Kidney (tissue), 14 donors: Measurements from ENCODE around the gene MPP7. TPM values are rescaled to one million over a fixed set of nuclear protein-coding genes. Genes with fewer than 3 reads are reported as not detected.

Experiments used
- DNase-seq, 5 donors: peaks; one replicate each; pipeline ENCODE4 v3.0.0-alpha.2; 2013 to 2020
- FAIRE-seq: peaks from 2 replicates; lab custom pipeline; 2012; peaks lifted over from hg19 to GRCh38; lab: Jason Lieb, UNC
- H3K27ac ChIP-seq, 2 donors: one replicate each; pipeline ENCODE4 v1.7.0; 2013; ENCODE audit warnings: low read depth in 2 of 2, low read length in 2 of 2, inconsistent platforms in 1 of 2
- H3K27me3 ChIP-seq: one replicate; pipeline ENCODE4 v1.7.1; 2013; ENCODE audit warnings: low read length, inconsistent platforms; ENCODE audit not compliant: control insufficient read depth, insufficient read depth
- H3K36me3 ChIP-seq, 3 donors: one replicate each; pipeline versions ENCODE4 v1.7.0 to v1.7.1; 2013; ENCODE audit warnings: low read length in 3 of 3, control low read depth in 1 of 3, inconsistent platforms in 1 of 3; ENCODE audit not compliant: insufficient read depth in 3 of 3, control insufficient read depth in 2 of 3
- H3K4me1 ChIP-seq, 3 donors: one replicate each; pipeline versions ENCODE4 v1.7.0 to v1.7.1; 2013; ENCODE audit warnings: low read length in 3 of 3, inconsistent platforms in 1 of 3, low read depth in 1 of 3; ENCODE audit not compliant: control insufficient read depth in 2 of 3, insufficient read depth in 2 of 3
- H3K4me3 ChIP-seq, 3 donors: one replicate each; pipeline versions ENCODE4 v1.7.0 to v1.8.1; 2013; ENCODE audit warnings: low read length in 3 of 3, control low read depth in 1 of 3, inconsistent platforms in 1 of 3
- H3K9ac ChIP-seq, 3 donors: one replicate each; pipeline versions ENCODE4 v1.7.0 to v1.7.1; 2013; ENCODE audit warnings: low read length in 3 of 3, control low read depth in 1 of 3, inconsistent platforms in 1 of 3
- H3K9me3 ChIP-seq, 3 donors: one replicate each; pipeline versions ENCODE4 v1.7.0 to v1.7.1; 2013; ENCODE audit warnings: low read length in 3 of 3, control low read depth in 1 of 3, inconsistent platforms in 1 of 3; ENCODE audit not compliant: control insufficient read depth in 2 of 3, insufficient read depth in 1 of 3
- CTCF ChIP-seq: IDR thresholded peaks from 3 replicates; pipeline ENCODE4 v1.5.1; 2012; ENCODE audit warnings: mild to moderate bottlenecking, moderate library complexity, borderline replicate concordance; ENCODE audit not compliant: insufficient read depth; ENCODE audit errors: extremely low read depth
- intact Hi-C: fragments of 100-400 bp; cut with DNase I; formaldehyde crosslinking; loops from one replicate; pipeline ENCODE4 v1.11.1; 2022
- microRNA-seq: library from miRNA; unstranded; fragments of <30 nt; microRNA quantifications from one replicate; pipeline ENCODE4 v1.2.0, GENCODE V29; 2020
- polyA plus RNA-seq: library from polyadenylated mRNA; stranded (reverse); fragments of 350-450 nt; fragmentation: Illumina TruSeq; extraction: RNeasy Lipid Tissue Mini Kit (QIAGEN cat#74804); gene quantifications from one replicate; pipeline ENCODE4 v1.2.3, GENCODE V29; 2014; ENCODE audit warnings: low read depth, low replicate concordance; ENCODE audit not compliant: insufficient read depth
- total RNA-seq: library from RNA; stranded (reverse); fragmentation: NEBNext Ultra II Directional; extraction: Animal tissue kit (Norgen Biotek cat#: 25700); gene quantifications from one replicate; pipeline ENCODE4 v1.2.1, GENCODE V29; 2021
- donor health status: control.
- donor health status: control.
- donor health status: control.
- donor health status: control.
- donor health status: control.
- donor health status: DM: yes; HTN: yes; CAD: no.
- donor health status: Normal renal cell carcinoma (clear cell type).

The MPP7 gene
- total and polyA plus RNA-seq, 2 donors from 2014 or later, result 6.8 to 11.6 TPM

GRCh38 chr10:28256776-28257175, 46.1 kb downstream of the MPP7 start:
- DNase-seq (no peak), FAIRE-seq (no peak)
- no peaks in the 10 kb centered on the region for H3K27me3 ChIP-seq
- H3K4me1 ChIP-seq, result no peaks in the 10 kb centered on the region
- no peak overlapping the region for H3K9ac ChIP-seq
- no peaks in the 10 kb centered on the region for H3K36me3 ChIP-seq
- intact Hi-C loops, result no loop called here
- no peak overlapping the region for H3K27ac ChIP-seq
- TF ChIP-seq CTCF, result no peak
- H3K4me3 ChIP-seq, result no peak overlapping the region
- H3K9me3 ChIP-seq, result no peaks in the 10 kb centered on the region

GRCh38 chr10:28254290-28254985, 48.4 kb downstream of the MPP7 start:
- Histone ChIP-seq H3K9ac (no peak overlapping the region), H3K4me3 (no peak overlapping the region), H3K9me3 (no peaks in the 10 kb centered on the region), H3K27me3 (no peaks in the 10 kb centered on the region), H3K36me3 (no peaks in the 10 kb centered on the region), H3K27ac (no peak overlapping the region), H3K4me1 (no peaks in the 10 kb centered on the region)
- peak in 3 of 5 donors; percentile 41 to 57 (median 48) for DNase-seq
- FAIRE-seq, result no peak
- intact Hi-C loops, result no loop called here
- no peak for TF ChIP-seq CTCF

GRCh38 chr10:28253169-28253785, 49.6 kb downstream of the MPP7 start:
- DNase-seq, result no peak
- Histone ChIP-seq H3K9ac (no peak overlapping the region), H3K9me3 (no peaks in the 10 kb centered on the region), H3K27me3 (no peaks in the 10 kb centered on the region), H3K27ac (no peak overlapping the region), H3K4me3 (no peak overlapping the region), H3K4me1 (no peaks in the 10 kb centered on the region), H3K36me3 (no peaks in the 10 kb centered on the region)
- FAIRE-seq, result no peak
- TF ChIP-seq CTCF, result no peak
- intact Hi-C loops, result no loop called here

Small RNA genes within 50 kb of the gene (microRNA-seq; reads per million reads assigned to microRNA genes)
- not detected for gene MIR8086

Other genes with a start within 250 kb of the MPP7 start
- 107 TPM for gene WAC, start 230.1 kb upstream of the MPP7 start, total RNA-seq
- gene WAC, start 230.1 kb upstream of the MPP7 start, polyA plus RNA-seq, result 33.4 TPM